ENCODE data around the gene PPP1R14C. TPM values are rescaled to one million over a fixed set of nuclear protein-coding genes. Genes with fewer than 3 reads are reported as not detected.

PPP1R14C gene
- polyA plus RNA-seq, 1 donor from 2014 or later: 14.0 TPM

DNA sequence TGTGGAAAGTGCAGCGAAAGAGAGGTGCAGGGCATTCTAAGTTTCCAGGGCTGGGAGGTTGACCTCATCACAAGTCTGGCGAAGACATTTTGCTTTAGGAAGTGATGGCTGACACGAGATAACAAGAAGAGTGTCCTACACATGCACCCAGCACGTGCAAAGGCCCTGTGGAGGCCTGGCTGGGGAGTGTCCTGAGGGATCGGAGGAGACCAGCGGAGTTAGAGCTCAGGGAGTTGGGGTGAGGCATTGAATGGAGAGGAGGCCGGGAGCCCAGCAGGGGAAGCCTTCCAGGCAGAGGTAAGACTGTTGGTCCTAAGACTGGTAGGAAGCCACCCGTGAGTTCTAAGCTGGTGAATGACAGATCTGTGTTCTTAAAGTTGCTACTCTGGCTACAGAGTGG is 58.4 kb downstream of the PPP1R14C start:
- H3K9ac ChIP-seq (ENCODE audit: low read length): no peak overlapping the region
- H3K9me3 ChIP-seq (ENCODE audit: low read length): no peaks in the 10 kb centered on the region
- no peak overlapping the region for H2AFZ ChIP-seq (ENCODE audit: low read depth, low read length)
- no peak overlapping the region for H3K4me3 ChIP-seq (ENCODE audit: low read length)
- TF ChIP-seq, protein P1, sequence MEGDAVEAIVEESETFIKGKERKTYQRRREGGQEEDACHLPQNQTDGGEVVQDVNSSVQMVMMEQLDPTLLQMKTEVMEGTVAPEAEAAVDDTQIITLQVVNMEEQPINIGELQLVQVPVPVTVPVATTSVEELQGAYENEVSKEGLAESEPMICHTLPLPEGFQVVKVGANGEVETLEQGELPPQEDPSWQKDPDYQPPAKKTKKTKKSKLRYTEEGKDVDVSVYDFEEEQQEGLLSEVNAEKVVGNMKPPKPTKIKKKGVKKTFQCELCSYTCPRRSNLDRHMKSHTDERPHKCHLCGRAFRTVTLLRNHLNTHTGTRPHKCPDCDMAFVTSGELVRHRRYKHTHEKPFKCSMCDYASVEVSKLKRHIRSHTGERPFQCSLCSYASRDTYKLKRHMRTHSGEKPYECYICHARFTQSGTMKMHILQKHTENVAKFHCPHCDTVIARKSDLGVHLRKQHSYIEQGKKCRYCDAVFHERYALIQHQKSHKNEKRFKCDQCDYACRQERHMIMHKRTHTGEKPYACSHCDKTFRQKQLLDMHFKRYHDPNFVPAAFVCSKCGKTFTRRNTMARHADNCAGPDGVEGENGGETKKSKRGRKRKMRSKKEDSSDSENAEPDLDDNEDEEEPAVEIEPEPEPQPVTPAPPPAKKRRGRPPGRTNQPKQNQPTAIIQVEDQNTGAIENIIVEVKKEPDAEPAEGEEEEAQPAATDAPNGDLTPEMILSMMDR (IDR thresholded peaks at IDR 0.05; ENCODE audit: poor library complexity, severe bottlenecking): no peak
- no peaks in the 10 kb centered on the region for H4K20me1 ChIP-seq (ENCODE audit: insufficient read depth)
- H3K79me2 ChIP-seq (replicated peaks; ENCODE audit: insufficient read depth, low read length): no peaks in the 10 kb centered on the region
- no peak overlapping the region for H3K27ac ChIP-seq (ENCODE audit: low read length)
- no peaks in the 10 kb centered on the region for H3F3A ChIP-seq (ENCODE audit: insufficient read depth, low read length, poor library complexity, severe bottlenecking)
- no peaks in the 10 kb centered on the region for H3K9me2 ChIP-seq (ENCODE audit: insufficient read depth, low read length)
- no peaks in the 10 kb centered on the region for H3K27me3 ChIP-seq (ENCODE audit: insufficient read depth, low read depth, low read length)
- no peaks in the 10 kb centered on the region for H3K36me3 ChIP-seq (ENCODE audit: insufficient read depth, low read length)
- H3K4me2 ChIP-seq (ENCODE audit: low read length): no peak overlapping the region

DNA sequence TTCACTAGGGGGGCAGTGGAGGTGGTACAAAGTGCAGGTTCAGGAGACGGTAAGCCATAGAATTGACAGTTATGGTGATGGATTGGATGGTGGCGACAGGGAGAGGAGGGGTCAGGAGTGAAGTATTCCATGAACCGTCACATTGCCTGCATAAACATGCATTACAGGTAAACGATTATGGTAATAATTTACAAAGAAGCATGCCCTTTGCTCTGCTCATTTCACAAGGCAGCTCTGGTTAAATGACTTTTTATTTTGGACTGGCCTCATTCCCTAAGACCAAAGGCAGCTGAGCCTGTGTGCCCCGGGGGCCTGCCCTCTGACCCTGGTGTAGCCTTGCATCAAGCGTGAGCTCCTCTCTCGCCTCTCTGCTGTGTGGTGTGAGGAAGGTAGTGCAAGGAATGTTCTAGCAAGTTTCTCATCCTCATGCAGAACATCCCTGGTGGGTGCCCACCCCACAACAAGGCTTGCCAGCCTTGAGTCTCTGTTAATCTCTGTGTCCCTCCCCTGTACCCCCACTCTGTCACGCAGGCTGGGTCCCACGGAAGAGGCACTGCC is 59.0 kb downstream of the PPP1R14C start:
- Histone ChIP-seq H3K36me3 (ENCODE audit: insufficient read depth, low read length) (no peaks in the 10 kb centered on the region), H3K27me3 (ENCODE audit: insufficient read depth, low read depth, low read length) (no peaks in the 10 kb centered on the region), H3F3A (ENCODE audit: insufficient read depth, low read length, poor library complexity, severe bottlenecking) (no peaks in the 10 kb centered on the region), H3K9me2 (ENCODE audit: insufficient read depth, low read length) (no peaks in the 10 kb centered on the region), H3K27ac (ENCODE audit: low read length) (no peak overlapping the region), H4K20me1 (ENCODE audit: insufficient read depth) (no peaks in the 10 kb centered on the region), H3K4me3 (ENCODE audit: low read length) (no peak overlapping the region), H2AFZ (ENCODE audit: low read depth, low read length) (no peak overlapping the region), H3K9ac (ENCODE audit: low read length) (no peak overlapping the region), H3K4me2 (ENCODE audit: low read length) (no peak overlapping the region), H3K79me2 (replicated peaks; ENCODE audit: insufficient read depth, low read length) (no peaks in the 10 kb centered on the region), H3K9me3 (ENCODE audit: low read length) (no peaks in the 10 kb centered on the region)
- TF ChIP-seq EZH2 (IDR thresholded peaks at IDR 0.05; ENCODE audit: borderline replicate concordance, insufficient read depth, low read length, poor library complexity, severe bottlenecking) (no peak), EP300 (conservative IDR thresholded peaks at IDR 0.05; ENCODE audit: poor library complexity, severe bottlenecking) (no peak), POLR2AphosphoS5 (IDR thresholded peaks at IDR 0.05) (no peak), SMC3 (conservative IDR thresholded peaks at IDR 0.05; ENCODE audit: poor library complexity) (no peak), TAF1 (IDR thresholded peaks at IDR 0.05; ENCODE audit: low read depth) (no peak), RAD21 (conservative IDR thresholded peaks at IDR 0.05) (no peak), MXI1 (conservative IDR thresholded peaks at IDR 0.05; ENCODE audit: poor library complexity, severe bottlenecking) (no peak)
- TF ChIP-seq, protein P1 (IDR thresholded peaks at IDR 0.05; ENCODE audit: poor library complexity, severe bottlenecking): no peak
- TF ChIP-seq, protein P2, sequence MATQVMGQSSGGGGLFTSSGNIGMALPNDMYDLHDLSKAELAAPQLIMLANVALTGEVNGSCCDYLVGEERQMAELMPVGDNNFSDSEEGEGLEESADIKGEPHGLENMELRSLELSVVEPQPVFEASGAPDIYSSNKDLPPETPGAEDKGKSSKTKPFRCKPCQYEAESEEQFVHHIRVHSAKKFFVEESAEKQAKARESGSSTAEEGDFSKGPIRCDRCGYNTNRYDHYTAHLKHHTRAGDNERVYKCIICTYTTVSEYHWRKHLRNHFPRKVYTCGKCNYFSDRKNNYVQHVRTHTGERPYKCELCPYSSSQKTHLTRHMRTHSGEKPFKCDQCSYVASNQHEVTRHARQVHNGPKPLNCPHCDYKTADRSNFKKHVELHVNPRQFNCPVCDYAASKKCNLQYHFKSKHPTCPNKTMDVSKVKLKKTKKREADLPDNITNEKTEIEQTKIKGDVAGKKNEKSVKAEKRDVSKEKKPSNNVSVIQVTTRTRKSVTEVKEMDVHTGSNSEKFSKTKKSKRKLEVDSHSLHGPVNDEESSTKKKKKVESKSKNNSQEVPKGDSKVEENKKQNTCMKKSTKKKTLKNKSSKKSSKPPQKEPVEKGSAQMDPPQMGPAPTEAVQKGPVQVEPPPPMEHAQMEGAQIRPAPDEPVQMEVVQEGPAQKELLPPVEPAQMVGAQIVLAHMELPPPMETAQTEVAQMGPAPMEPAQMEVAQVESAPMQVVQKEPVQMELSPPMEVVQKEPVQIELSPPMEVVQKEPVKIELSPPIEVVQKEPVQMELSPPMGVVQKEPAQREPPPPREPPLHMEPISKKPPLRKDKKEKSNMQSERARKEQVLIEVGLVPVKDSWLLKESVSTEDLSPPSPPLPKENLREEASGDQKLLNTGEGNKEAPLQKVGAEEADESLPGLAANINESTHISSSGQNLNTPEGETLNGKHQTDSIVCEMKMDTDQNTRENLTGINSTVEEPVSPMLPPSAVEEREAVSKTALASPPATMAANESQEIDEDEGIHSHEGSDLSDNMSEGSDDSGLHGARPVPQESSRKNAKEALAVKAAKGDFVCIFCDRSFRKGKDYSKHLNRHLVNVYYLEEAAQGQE (IDR thresholded peaks at IDR 0.05; ENCODE audit: borderline replicate concordance): no peak

All from neural cell (in vitro differentiated cells).